Body of pancreas (tissue), 4 donors: ENCODE measurements around the gene FOXF1.

ENCODE experiments used
- CTCF ChIP-seq, 7 experiments: fragments of 450-650 bp in 4 of 7; fragments of 200-600 bp in 3 of 7; sonication (generic) in 3 of 7; IDR thresholded peaks; one replicate each; pipeline ENCODE4 v1.5.1; 2016 to 2019; ENCODE audit warnings: antibody characterized with exemption in 7 of 7
- POLR2A ChIP-seq, 3 donors: fragments of 450-650 bp; IDR thresholded peaks; one replicate each; pipeline ENCODE4 v1.6.1; 2016; ENCODE audit warnings: antibody characterized with exemption in 3 of 3, mild to moderate bottlenecking in 2 of 3

GRCh38 chr16:86492267-86492960 lies 17.9 kb upstream of the FOXF1 start:
- TF ChIP-seq CTCF (IDR thresholded peaks at IDR 0.05) (no peak), POLR2A (IDR thresholded peaks at IDR 0.05) (no peak)
